HG03520 (cell line): ENCODE data around the gene NMT2.

Source experiments
- ATAC-seq: cut with Tn5 transposase; IDR thresholded peaks from one replicate; pipeline ENCODE4 v1.9.1; 2021; ENCODE audit warnings: mild to moderate bottlenecking, moderate library complexity; ENCODE audit not compliant: unreplicated experiment

The NMT2 gene

DNA sequence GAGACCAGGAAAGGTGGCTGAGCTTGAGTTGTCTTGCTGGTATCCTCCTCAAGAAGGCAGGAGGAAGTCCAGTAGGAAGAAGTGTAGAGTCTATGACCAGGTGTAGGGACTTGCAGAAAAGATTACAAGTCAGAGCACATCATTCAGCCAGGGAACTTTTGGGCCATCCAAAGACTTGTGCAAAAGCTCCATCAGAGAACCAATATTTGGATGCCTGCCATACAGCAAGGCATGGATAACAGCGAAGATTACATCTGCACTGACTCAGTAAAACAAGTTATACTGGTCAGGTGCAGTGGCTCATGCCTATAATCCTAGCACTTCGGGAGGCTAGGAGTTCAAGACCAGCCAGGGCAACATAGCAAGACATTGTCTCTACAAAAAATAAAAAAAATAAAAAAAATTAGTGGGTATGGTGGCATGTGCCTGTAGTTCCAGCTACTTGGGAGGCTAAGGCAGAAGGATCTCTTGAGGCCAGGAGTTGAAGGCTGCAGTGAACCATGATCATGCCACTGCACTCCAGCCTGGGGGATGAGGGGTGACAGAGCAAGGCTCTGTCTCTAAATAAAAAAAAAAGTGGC is 13.2 kb upstream of the NMT2 start:
- ATAC-seq, result no peak

DNA sequence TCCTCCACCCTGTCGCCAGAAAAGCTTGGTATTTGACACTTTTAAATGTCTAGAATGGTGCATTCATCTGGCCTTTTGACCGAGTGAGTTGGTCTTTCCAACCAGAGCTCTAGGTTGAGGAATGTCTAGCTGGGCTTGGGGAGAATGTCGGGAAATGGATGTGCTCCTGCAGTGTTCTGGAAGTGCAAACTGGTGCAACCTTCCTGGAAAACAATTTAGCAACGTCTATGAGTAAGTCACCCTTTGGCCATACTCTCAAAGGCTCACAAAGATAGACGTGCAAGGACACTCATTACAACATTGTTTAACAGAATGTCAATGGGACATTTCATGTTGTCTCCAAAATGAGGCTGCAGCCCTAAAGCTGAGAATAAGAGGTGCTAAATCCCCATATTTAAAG is 12.2 kb upstream of the NMT2 start:
- ATAC-seq, result no peak

DNA sequence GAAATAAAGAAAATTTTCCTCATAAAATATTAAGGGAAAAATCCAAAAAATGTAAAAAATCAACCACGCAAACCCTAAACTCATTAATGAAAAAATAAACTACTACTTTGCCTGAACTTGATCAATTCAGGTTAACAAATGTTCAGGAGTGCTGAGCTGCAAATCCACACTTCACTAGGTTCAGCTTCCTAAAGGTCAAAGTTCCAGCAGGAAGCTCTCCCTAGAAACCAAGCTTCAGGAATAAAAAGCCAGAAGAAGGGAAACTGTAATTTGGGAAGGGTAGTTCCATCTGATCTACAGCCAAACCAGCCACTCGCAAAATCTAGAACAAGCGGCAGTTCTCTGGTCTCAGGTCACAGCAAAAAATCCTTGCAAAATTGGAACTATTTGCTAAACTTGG is 7.8 kb upstream of the NMT2 start:
- no peak for ATAC-seq

DNA sequence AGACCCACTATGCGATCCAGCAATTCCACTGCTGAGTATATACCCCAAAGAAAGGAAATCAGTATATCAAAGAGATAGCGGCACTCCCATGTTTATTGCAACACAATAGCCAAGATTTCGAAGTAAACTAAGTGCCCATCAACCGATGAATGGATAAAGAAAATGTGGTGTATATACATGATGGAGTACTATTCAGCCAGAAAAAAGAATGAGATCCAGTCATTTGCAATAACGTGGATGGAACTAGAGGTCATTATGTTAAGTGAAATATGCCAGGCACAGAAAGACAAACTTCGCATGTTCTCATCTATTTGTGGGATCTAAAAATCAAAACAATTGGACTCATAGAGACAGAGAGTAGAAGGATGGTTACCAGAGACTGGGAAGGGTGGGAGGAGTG is 7.1 kb upstream of the NMT2 start:
- ATAC-seq, result no peak

DNA sequence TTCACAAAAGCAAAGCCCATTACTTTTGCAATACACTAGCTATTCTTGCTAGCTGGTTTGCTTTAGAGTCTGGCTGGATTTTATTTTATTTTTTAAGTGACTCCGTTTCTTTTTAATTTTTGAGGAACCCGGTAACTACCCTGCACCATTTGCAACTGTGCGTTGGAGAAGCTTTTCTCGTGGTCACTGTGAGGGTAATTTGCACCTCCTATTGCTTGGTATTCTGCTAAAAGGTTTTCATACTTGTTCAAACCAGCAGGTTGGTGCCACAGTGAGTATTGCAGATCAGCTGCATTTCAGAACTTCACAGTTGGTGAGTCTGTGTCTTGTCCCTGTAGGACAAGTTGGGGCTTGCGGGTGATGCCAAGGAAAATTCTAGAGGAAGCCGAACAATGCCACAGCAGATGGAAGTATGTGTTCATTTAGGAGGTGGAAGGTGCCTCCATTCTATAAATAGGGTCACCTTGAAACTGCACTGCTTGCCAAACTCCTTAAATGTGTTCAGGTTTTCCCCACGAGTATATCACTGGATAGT is 3.9 kb upstream of the NMT2 start:
- no peak for ATAC-seq

DNA sequence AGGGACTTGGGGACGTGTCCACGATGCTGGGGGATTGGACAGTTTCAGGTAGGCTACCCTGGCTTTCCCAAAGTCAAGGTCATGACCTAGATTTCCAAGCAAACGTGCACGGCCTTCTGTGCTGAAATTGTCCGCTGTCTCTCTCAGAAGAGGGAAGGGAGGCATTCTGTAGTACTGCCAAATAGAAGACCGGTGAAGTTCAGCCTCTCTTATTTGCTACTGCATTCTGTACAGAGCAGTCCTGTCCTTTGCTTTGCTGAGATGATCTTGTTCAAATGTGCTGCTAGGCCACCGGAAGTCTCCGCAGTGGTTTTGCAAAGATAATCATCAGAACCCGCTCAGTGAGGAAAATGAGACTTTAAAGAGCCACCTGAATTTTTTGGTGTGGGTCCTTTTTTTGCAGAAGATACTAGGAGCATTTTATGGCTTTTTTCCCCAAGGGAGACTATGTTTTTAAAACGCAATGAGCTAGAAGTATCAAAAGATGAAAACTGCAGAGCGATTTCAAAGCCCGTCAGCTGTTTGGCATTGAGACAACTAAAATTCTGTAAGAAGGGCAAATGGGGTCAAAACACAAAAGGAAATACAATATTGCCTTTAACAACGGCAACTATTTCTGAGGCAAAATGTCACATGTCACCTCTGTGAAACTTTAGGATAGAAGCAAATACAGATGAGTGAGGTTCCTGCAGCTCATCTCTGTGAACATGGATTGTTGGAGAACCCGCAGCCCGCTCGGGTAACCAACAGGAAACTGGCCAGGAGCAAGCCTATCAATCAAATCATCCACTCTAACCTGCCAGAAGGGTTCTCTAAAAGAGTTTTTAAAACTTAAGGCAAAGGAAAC is 1.3 kb upstream of the NMT2 start:
- ATAC-seq, result no peak

DNA sequence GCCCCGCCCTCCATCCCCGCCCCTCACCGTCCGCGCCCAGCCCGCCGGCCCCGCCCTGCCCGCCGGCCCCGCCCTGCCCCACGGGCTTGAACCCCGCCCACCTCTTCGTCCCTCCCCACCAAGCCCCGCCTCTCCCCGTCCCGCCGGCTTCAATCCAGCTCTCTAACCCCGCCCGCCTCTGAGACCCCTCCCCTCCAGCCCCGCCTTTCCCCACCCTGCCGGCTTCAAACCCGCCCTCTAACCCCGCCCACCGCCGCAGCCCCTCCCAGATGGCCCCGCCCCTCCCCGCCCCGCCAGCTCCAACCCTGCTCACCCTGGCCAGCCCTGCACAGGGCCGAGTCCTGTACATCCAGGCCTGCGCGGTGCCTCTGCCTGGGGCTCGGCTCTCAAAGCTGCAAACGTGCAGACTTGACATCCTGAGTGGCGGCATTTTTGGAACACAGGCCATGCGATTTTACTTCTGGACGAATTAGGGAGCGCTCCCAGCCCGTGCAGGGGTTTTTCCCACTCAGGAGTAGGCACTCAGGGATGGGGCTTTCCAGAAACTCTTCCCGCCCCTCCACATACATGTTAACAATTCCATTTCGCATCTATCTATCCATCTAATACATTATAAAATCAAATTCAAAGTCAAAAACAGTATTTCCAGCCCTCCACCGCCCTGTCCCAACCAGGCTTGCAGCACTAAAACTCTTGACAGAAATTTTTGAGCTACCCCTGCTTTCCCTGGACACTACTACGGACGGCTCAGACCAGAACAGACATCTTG is 477 bp upstream of the NMT2 start:
- peak; percentile 40 for ATAC-seq

DNA sequence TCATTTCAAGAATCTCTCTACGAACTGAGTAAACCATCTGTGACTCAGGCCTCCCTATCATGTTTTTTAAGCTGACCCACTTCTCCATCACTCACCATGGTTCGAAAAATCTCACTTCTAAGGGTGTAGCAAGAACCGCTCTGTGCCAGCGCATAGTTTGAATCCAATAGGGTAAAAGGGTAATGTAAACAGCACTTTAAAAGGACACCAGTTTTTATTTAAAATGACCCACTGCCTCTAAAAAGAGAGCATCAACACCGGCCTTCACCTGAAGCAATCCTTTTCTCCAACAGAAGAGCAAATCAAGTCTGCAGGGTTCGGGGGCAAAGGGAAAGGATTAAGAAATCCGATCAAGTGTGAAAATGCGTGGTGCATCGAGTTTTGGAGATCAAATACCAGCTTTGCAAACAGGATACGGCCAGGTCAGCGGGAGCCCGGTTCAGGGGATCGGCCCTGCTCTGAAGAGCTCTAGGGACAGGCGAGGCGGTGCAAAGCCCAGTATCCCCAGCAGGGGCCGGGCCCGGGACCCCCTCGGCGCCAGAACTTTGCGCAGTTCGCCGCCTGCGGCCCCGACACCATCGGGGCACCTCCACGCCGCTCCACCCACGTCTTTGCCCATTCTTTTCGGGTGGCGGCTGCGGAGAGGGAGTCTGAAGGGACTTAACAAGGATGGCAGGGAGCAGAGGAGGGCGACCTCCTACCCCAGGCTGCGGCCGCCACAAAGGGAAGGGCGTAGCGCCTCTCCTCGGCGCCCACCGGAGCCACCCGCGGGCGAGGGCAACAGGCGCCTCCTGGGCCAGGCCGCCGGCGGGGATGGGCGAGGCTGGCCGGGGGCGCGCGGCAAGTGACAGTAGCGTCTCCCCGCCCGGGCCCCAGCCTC is 842 bp downstream of the NMT2 start:
- peak; percentile 37 for ATAC-seq

DNA sequence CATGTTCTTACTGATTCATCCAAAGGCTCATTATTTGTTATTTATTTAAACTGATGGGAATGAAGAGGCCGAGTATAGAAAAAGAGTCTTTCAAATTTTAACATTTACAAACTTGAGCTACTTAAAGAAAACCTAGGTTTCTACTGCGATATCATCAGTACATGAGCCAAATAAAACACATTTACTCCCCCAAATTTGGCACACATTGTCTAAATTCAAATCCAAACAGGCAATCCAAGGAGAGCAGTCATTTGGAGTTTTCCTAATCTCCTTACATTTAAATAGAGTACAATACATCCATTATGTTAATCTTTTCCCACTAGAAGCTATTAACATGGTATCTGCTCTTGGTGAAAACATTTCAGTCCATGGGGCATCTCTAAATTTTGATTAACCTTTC is 2.2 kb downstream of the NMT2 start:
- ATAC-seq, result no peak

DNA sequence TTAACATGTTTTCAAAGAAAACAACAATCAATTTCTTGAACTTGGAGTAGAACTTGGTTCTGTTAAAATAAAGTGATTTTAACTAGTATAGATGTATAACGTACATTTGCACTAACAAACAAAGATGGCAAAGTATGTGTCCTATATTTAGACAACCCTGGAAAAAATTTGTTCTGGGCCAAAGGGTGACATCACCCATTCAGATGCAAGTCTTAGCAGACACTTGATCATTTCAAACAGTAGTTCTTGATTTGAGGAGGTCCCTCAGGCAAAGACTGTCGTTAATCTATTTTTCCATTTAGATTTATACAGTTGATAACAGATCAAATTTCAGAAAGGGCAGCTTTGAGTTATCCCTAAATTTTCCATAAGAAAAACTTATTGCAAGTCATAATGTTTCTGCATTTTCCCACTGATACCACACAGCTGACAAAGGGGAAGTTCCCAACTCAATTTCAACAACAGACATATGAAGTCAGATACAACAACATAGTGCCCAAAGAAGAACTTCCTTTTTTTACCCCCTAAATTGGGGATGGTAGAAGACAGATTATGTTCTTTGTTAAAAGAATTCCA is 5.2 kb downstream of the NMT2 start:
- no peak for ATAC-seq

DNA sequence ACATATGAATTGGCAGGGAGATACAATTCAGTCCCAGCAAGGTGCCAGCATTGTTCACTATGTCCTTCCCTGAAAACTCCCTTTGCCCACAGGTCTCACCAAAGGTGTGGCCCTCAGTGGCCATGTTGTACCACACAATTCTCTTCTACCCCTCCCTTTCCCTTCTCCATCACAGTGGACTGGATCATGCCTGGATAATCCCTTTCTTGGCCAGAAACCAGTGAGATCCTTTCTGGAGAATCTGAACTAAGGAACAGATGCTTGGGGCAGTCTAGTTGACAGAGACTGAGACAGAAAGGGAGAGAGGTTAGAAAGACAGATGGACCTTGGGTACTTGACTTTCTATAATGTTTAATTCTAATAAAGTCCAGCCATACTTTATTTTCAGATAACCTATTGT is 9.5 kb downstream of the NMT2 start:
- no peak for ATAC-seq

DNA sequence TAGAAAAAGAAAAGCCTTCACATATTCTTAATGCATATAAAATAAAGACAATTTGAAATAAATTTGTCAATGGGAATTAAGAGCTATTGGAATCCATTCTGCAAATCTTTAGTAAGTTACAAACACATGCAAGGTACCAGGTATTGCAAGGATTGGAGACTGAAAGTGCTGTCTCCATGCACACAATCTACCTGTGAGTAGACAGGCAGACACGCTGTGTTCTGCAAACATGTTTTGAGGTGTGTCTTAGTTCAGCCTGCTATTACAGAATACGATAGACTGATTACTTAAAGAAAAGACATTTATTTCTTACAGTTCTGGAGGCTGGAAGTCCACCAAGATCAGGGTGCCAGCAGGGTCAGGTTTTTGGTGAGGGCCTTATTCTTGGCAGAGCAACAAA is 10.0 kb downstream of the NMT2 start:
- no peak for ATAC-seq

DNA sequence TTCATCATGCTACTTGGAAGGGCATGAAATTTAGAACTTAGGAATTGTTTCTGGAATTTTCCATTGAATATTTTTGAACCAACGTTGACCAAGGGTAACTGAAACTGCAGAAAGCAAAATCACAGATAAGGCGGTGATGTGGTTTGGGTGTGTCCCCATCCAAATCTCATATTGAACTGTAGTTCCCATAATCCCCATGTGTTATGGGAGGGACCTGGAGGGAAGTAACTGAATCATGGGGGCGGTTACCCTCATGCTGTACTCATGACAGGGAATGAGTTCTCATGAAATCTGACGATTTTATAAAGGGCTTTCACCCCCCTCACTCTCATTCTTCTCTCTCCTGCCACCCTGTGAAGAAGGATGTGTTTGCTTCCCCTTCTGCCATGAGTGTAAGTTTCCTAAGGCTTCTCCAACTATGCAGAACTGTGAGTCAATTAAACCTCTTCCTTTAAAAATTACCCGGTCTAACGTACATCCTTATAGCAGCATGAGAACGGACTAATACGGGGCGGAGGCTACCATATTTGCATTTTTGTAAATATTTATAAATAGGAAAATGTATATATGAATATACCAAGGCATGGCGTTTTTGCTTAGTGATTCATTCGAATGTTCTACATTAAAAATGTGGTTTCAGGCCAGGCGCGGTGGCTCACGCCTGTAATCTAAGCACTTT is 12.4 kb downstream of the NMT2 start:
- ATAC-seq, result no peak

DNA sequence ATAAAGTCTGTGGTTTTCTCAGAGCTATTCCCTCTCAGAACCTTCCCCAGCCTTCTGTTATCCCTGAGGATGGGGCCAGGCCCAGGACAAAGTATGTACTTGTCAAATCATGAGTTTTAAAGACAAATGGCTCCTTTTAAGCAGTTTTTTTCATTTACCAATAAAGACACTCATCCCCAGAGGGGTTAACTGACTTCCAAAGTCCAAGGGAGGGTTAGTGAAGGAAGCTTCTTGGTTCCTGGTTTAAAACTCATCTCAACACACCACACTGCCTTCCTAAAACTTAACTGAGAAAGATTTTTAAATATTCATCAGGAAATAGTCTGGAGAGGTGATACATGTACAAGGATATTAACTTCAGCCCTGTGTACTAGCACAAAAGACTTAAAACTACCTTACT is 15.9 kb downstream of the NMT2 start:
- no peak for ATAC-seq

DNA sequence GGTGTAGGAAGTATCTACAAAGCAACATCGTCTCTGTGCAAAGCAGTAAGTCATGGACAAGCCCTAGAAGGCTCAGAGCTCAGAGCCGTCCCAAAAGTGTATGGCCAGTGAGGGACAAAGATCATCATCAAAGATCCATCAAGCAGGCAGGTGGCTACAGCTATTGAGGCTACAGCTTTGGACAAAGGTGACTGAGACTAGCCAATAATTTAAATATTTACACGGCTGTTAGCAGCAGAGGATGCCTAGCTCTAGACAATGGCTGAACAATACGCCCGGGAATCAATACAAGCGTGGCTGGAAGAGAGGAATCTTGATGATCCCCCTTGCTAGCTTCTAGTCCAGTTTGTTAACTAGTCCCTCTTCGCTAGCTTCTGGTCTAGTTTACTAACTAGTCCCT is 17.9 kb downstream of the NMT2 start:
- no peak for ATAC-seq

DNA sequence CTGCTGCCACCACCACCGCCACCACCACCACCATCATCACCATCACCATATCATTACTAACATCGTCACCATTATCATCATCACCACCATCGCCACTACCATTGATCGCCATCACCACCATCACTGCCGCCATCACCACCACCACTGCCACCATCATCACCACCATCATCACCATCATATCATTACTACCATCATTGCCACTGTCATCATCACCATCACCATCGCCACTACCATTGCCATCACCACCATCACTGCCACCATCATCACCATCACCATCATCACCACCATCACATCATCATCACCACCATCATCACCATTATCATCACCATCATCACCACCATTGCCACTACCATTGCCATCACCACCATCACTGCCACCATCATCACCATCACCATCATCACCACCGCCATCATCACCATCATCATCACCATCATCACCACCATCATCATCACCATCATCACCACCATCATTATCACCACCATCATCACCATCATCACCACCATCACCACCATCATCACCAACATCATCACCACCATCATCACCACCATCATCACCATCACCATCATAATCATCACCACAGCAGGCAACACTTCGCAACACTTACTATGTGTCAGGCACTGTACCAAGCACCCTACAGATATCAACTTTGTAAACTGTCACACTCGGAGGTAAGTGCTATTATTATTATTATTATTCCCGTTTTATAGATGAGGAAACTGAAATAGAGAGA is 19.3 kb downstream of the NMT2 start:
- ATAC-seq, result no peak

DNA sequence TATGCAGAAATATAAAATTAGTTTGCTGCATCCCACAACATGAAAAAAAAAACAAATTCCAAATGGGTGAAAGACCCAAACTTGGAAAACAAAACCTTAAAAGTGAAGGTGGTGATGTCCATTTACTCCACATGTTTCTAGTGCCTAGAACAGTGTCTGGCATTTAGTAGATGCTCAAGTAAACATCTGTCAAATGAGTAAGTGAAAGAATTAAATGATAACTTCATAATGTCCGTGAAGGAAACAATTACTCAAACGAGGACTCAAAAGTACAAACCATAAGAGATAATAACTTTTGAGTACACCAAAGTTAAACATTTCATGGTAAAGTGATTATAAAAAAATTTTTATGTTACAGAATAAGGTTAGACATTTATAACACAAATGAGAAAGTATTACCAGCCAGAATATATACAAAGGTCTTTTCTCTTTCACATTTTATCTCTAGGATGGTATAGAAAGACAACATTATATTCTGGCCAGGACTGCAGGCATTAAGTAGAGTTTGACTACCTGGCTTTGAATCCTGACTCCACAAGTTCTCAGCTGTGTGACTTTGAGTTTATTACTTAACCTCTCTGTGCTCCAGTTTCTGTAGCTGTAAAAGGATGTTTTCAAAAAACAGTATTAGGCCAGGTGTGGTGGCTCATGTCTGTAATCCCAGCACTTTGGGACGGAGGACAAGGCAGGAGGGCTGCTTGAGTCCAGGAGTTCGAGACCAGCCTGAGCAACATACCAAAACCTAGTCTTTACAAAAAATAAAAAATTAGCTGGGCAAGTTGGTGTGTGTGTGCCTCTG is 20.7 kb downstream of the NMT2 start:
- no peak for ATAC-seq

DNA sequence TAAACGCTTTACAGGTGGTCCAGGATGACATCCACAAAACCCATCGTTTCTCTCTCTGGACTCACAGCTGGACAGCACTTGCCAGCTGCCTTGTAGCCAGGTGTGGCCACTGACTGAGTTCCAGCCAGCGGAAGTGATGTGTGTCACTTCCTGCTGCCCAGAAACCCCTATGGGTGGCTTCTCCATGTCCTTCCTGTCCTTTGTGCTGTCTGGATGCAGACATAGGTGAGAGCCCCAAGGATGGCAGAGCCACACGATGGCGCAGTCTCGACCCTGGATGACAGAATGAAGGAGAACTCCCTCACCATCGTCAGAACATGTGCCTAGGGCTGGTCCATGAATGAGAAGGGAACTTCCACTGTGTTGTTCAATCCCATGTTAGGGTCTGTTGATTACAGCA is 22.1 kb downstream of the NMT2 start:
- no peak for ATAC-seq
